Heart left ventricle (tissue), 16 donors: ENCODE data around the gene AIG1. TPM values are rescaled to one million over a fixed set of nuclear protein-coding genes. Genes with fewer than 3 reads are reported as not detected.

Experiments
- ATAC-seq, 4 donors: fragments of 200-7000 bp; cut with Tn5 transposase; one replicate each; pipeline ENCODE4 v1.9.1; 2020 to 2022; ENCODE audit warnings: moderate library complexity in 4 of 4, mild to moderate bottlenecking in 3 of 4, moderate number of reproducible peaks in 1 of 4
- DNase-seq, 5 donors: peaks; one replicate each; pipeline ENCODE4 v3.0.0-alpha.2; 2020
- H3K27ac ChIP-seq, 12 donors: fragments of 200-600 bp; sonication (generic) in 4 of 12; one replicate each; pipeline versions ENCODE4 v1.5.0 to v1.8.0; 2016 to 2022; ENCODE audit warnings: mild to moderate bottlenecking in 2 of 12
- H3K27me3 ChIP-seq, 9 donors: fragments of 200-600 bp; sonication (generic) in 2 of 9; one replicate each; pipeline versions ENCODE4 v1.5.1 to v1.8.0; 2016 to 2022; ENCODE audit warnings: mild to moderate bottlenecking in 3 of 9
- H3K36me3 ChIP-seq, 9 donors: fragments of 200-600 bp; sonication (generic) in 2 of 9; one replicate each; pipeline versions ENCODE4 v1.5.0 to v1.8.0; 2018 to 2022; ENCODE audit warnings: mild to moderate bottlenecking in 2 of 9
- H3K4me1 ChIP-seq, 12 donors: fragments of 200-600 bp; sonication (generic) in 4 of 12; one replicate each; pipeline versions ENCODE4 v1.5.0 to v1.8.0; 2016 to 2022; ENCODE audit warnings: mild to moderate bottlenecking in 3 of 12
- H3K4me3 ChIP-seq, 12 donors: fragments of 200-600 bp; sonication (generic) in 4 of 12; one replicate each; pipeline versions ENCODE4 v1.5.0 to v1.8.0; 2017 to 2022; ENCODE audit warnings: mild to moderate bottlenecking in 9 of 12, moderate library complexity in 4 of 12
- H3K9me3 ChIP-seq, 12 donors: fragments of 200-600 bp; sonication (generic) in 4 of 12; one replicate each; pipeline versions ENCODE4 v1.5.0 to v1.8.0; 2016 to 2022; ENCODE audit warnings: mild to moderate bottlenecking in 1 of 12
- CTCF ChIP-seq, 12 donors: fragments of 200-600 bp; sonication (generic) in 4 of 12; IDR thresholded peaks; one replicate each; pipeline versions ENCODE4 v1.5.0 to v1.8.0; 2018 to 2022; ENCODE audit warnings: antibody characterized with exemption in 12 of 12, mild to moderate bottlenecking in 5 of 12
- POLR2A ChIP-seq, 2 donors: fragments of 450-650 bp; IDR thresholded peaks; one replicate each; pipeline ENCODE4 v1.6.1; 2017; ENCODE audit warnings: antibody characterized with exemption in 2 of 2, mild to moderate bottlenecking in 2 of 2, moderate library complexity in 2 of 2
- WGBS, 4 donors: extraction: QIAGEN DNeasy Blood & Tissue Kit in 2 of 4; methylation state at CpG; one replicate each; pipeline versions ENCODE4 v1.1.5 to v1.1.7; 2013 to 2018; 5-methylcytosine and 5-hydroxymethylcytosine counted together
- intact Hi-C, 10 donors: fragments of 100-400 bp; cut with DNase I; formaldehyde crosslinking; loops; one replicate each; pipeline versions ENCODE4 v1.11.1 to v1.14.2; 2022
- polyA plus RNA-seq, 2 donors: library from polyadenylated mRNA; stranded (reverse); fragments of 200-250 nt; gene quantifications; one replicate each; pipeline ENCODE4 v1.2.3, GENCODE V29; 2013
- total RNA-seq, 9 donors: library from RNA; depleted of rRNA in 2 of 9; stranded (reverse); fragments of >200 nt in 2 of 9; fragmentation: NEBNext Ultra II Directional in 3 of 9; extraction: Animal tissue kit (Norgen Biotek cat#: 25700) in 3 of 9; gene quantifications; one replicate each; pipeline versions ENCODE4 v1.1.0 to v1.2.4, GENCODE V29; 2016 to 2023
- donor health status: ischemic (EF 13 %, LVEDD 7.1; RV severe dilation, severe dysfunction).
- donor health status: healthy with polysubstance abuse.
- donor health status: DM: no; HTN: yes; CAD: no.
- donor health status: DM: no; HTN: no; CAD: no.
- donor health status: ischemic (EF 25% LVEDD 6.9; RV normal size, moderate dysfunction).
- donor health status: ischemic (EF 25% LVEDD 5.7; RV mildly dilated, moderate dysfunction).
- donor health status: healthy.
- donor health status: DM: yes; HTN: yes; CAD: no.
- donor health status: ischemic (EF 35%, LVEDD 5.7; RV mildly dilated, moderate dysfunction).
- donor health status: nonischemic (EF 11% LVEDD 7.7; RV severe dilation, severe dysfunction).
- donor health status: DM: yes; HTN: yes; CAD: no.
- donor health status: PGD.
- donor health status: ischemic (EF 29% LVEDD 5.4; RV normal size, mild dysfunction).
- donor health status: nonischemic (EF 23%, LVEDD 6.1; RV moderate dilation, normal function).

Gene AIG1
- total and polyA plus RNA-seq, 11 donors: 18.1 to 101 (median 64.0) TPM

- H3K4me1 ChIP-seq: peaks cover 0 to 13% (median under 1%) of the 10 kb centered on the region in 12 donors
- ATAC-seq (no peak), DNase-seq (no peak)
- intact Hi-C loops: loop anchor here in 1 of 10 donors (10.0 kb wide), 1 partner anchor 143 kb away; no protein-coding TSS in a partner anchor
- no peak for TF ChIP-seq CTCF (IDR thresholded peaks at IDR 0.05)
- no peak for TF ChIP-seq POLR2A (IDR thresholded peaks at IDR 0.05)
- 96 to 98% (median 97%) methylated on average over 2 of the region's 2 CpGs for WGBS, 4 donors
- peaks cover 0 to 21% (median 14%) of the 10 kb centered on the region in 9 donors for H3K36me3 ChIP-seq
- peak overlapping the region in 1 of 12 donors; percentile 25 for H3K27ac ChIP-seq
- no peaks in the 10 kb centered on the region for H3K27me3 ChIP-seq
- H3K4me3 ChIP-seq: no peak overlapping the region
- no peaks in the 10 kb centered on the region for H3K9me3 ChIP-seq
Observed at GRCh38 chr6:143141442-143141841, 80.8 kb downstream of the AIG1 start.

GRCh38 chr6:143146186-143146851 lies 85.6 kb downstream of the AIG1 start:
- no peak overlapping the region for H3K4me3 ChIP-seq
- ATAC-seq (no peak), DNase-seq (no peak)
- intact Hi-C loops: loop anchor here in 2 of 10 donors (2.0 to 10.0 kb wide), 2 partner anchors 30 to 138 kb away; no protein-coding TSS in a partner anchor
- no peak overlapping the region for H3K27ac ChIP-seq
- H3K4me1 ChIP-seq: peaks cover 0 to 5% (median 0%) of the 10 kb centered on the region in 12 donors
- TF ChIP-seq CTCF (IDR thresholded peaks at IDR 0.05) (no peak), POLR2A (IDR thresholded peaks at IDR 0.05) (no peak)
- H3K9me3 ChIP-seq: no peaks in the 10 kb centered on the region
- no peaks in the 10 kb centered on the region for H3K36me3 ChIP-seq
- no peaks in the 10 kb centered on the region for H3K27me3 ChIP-seq
- WGBS, 4 donors: 82 to 88% (median 85%) methylated on average over 3 of the region's 3 CpGs

- peaks cover 0 to 2% (median 0%) of the 10 kb centered on the region in 12 donors for H3K4me1 ChIP-seq
- no peaks in the 10 kb centered on the region for H3K36me3 ChIP-seq
- no peak overlapping the region for H3K27ac ChIP-seq
- DNase-seq (no peak), ATAC-seq (no peak)
- no peak for TF ChIP-seq CTCF (IDR thresholded peaks at IDR 0.05)
- no peak for TF ChIP-seq POLR2A (IDR thresholded peaks at IDR 0.05)
- intact Hi-C loops: loop anchor here in 1 of 10 donors (10.0 kb wide), 1 partner anchor 135 kb away; no protein-coding TSS in a partner anchor
- H3K27me3 ChIP-seq: no peaks in the 10 kb centered on the region
- no peak overlapping the region for H3K4me3 ChIP-seq
- H3K9me3 ChIP-seq: no peaks in the 10 kb centered on the region
- 69 to 92% (median 89%) methylated on average over 2 of the region's 2 CpGs for WGBS, 4 donors
Observed at GRCh38 chr6:143149771-143150170, 89.1 kb downstream of the AIG1 start.

GRCh38 chr6:143150281-143150680 lies 89.6 kb downstream of the AIG1 start:
- TF ChIP-seq POLR2A (IDR thresholded peaks at IDR 0.05) (no peak), CTCF (IDR thresholded peaks at IDR 0.05) (no peak)
- ATAC-seq: no peak
- WGBS, 4 donors: 88 to 100% (median 94%) methylated on average over 1 of the region's 1 CpG
- Histone ChIP-seq H3K9me3 (no peaks in the 10 kb centered on the region), H3K27ac (no peak overlapping the region), H3K27me3 (no peaks in the 10 kb centered on the region), H3K36me3 (no peaks in the 10 kb centered on the region), H3K4me3 (no peak overlapping the region), H3K4me1 (peaks cover 0 to 2% (median 0%) of the 10 kb centered on the region in 12 donors)
- DNase-seq: no peak
- intact Hi-C loops: no loop called here
